A673 (cell line): ENCODE measurements around the gene CHRNA4. TPM values are rescaled to one million over a fixed set of nuclear protein-coding genes. Genes with fewer than 3 reads are reported as not detected.

Experiments used
- BruUV-seq: library from RNA; stranded (reverse); fragments of 400-500 nt; replicated peaks from 2 replicates; lab custom pipeline; 2021; lab: Mats Ljungman, UMichigan
- CTCF ChIA-PET: fragments of 300-600 bp; sonication (Branson Sonifier 250); formaldehyde crosslinking; loops from one replicate; lab custom pipeline; 2022; ENCODE audit warnings: antibody characterized with exemption; lab: Charles Lee
- POLR2A ChIA-PET: fragments of 300-600 bp; sonication (Branson Sonifier 250); formaldehyde crosslinking; loops from one replicate; lab custom pipeline; 2022; ENCODE audit warnings: antibody characterized with exemption; ENCODE audit not compliant: low non-redundant PET; lab: Charles Lee
- DNase-seq: peaks from one replicate; pipeline ENCODE4 v3.0.0-alpha.2; 2015; ENCODE audit warnings: low spot score
- H3K27ac ChIP-seq: fragments of 200-600 bp; sonication (generic); 2 replicates; pipeline ENCODE4 v1.5.1; 2016; ENCODE audit warnings: mixed run types, low read depth, mild to moderate bottlenecking, mixed read lengths, antibody characterized with exemption, low read length; ENCODE audit not compliant: poor library complexity, severe bottlenecking
- H3K27me3 ChIP-seq: fragments of 200-600 bp; sonication (generic); replicated peaks from 2 replicates; pipeline ENCODE4 v1.6.1; 2017; ENCODE audit warnings: mixed run types, low read depth, mild to moderate bottlenecking, mixed read lengths, antibody characterized with exemption, low read length; ENCODE audit not compliant: insufficient read depth, poor library complexity
- H3K36me3 ChIP-seq: fragments of 200-600 bp; sonication (generic); 2 replicates; pipeline ENCODE4 v1.6.1; 2016; ENCODE audit warnings: mixed run types, mild to moderate bottlenecking, mixed read lengths, antibody characterized with exemption, low read length; ENCODE audit not compliant: insufficient read depth, poor library complexity, severe bottlenecking
- H3K4me1 ChIP-seq: fragments of 200-600 bp; sonication (generic); 2 replicates; pipeline ENCODE4 v1.6.1; 2017; ENCODE audit warnings: mixed run types, mild to moderate bottlenecking, mixed read lengths, antibody characterized with exemption, low read length; ENCODE audit not compliant: insufficient read depth, poor library complexity, severe bottlenecking
- H3K4me3 ChIP-seq: fragments of 200-600 bp; sonication (generic); 2 replicates; pipeline ENCODE4 v1.5.1; 2016; ENCODE audit warnings: low read depth, mixed run types, mild to moderate bottlenecking, mixed read lengths, low read length; ENCODE audit not compliant: poor library complexity, severe bottlenecking
- H3K9me3 ChIP-seq: fragments of 200-600 bp; sonication (generic); 2 replicates; pipeline ENCODE4 v1.6.1; 2016; ENCODE audit warnings: mixed run types, low read depth, mild to moderate bottlenecking, mixed read lengths, antibody characterized with exemption, low read length; ENCODE audit not compliant: poor library complexity, severe bottlenecking
- CTCF ChIP-seq: fragments of 300-800, 200-600 bp; sonication (generic); conservative IDR thresholded peaks from 2 replicates; pipeline ENCODE4 v1.5.1; 2017; ENCODE audit warnings: low read depth, mild to moderate bottlenecking, antibody characterized with exemption, low read length, moderate library complexity, mixed read lengths
- EZH2 ChIP-seq: fragments of 200-600 bp; sonication (generic); IDR thresholded peaks from 2 replicates; pipeline ENCODE4 v1.6.1; 2017; ENCODE audit warnings: borderline replicate concordance, low read depth, mild to moderate bottlenecking, mixed read lengths, antibody characterized with exemption, low read length; ENCODE audit not compliant: poor library complexity, severe bottlenecking
- intact Hi-C: fragments of 100-400 bp; cut with micrococcal nuclease; formaldehyde crosslinking; loops from one replicate; pipeline ENCODE4 v1.10.0; 2022; ENCODE audit not compliant: unreplicated experiment
- total RNA-seq: library from RNA; stranded (reverse); gene quantifications from 2 replicates; pipeline ENCODE4 v1.2.3, GENCODE V29; 2021

CHRNA4 gene
- total RNA-seq, 1 experiment from 2014 or later = 0.26 TPM

DNA sequence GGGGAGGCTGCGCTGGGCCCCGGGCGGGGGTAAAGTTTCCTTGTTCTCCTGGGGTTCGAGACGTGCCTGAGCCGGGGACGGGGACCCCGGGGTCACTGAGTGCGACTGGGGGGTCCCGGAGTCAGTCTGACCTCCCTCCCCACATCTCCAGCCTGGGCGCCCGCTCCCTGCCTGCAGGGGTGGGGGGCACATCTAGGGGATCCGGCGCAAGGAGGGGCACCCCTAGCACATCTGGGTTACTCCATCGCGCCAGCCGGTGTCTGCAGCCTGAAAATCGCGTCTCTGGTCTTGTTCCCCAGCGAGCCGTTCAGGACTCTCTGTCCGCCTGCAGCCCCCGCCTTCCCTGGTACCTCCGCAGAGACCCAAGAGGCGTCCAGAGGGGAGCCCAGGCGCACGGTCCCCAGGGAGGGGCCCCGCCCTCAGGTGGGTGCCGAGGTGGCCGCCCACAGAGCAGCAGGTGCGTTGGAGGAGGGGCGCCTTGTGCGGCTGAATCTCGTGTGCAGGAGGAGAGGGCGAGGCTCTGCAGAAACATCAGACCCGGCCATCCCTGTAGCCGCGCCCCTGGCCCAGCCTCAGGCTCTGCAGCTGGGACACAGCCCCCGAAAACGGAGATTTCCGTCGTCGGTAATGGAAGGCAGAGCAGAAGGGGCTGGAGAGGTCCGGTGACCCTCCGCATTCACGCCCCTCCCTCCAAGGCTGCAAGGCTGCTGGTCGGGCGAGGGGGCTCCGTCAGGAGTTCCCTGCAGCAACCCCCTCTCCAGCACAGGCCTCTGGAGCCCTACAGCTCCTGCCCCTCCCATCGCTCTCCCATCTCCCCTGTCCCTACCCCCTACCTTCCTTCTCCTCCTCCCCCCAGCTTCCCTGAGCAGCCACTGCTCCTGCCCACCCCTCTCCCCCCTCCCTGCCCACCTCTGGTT, 628 bp upstream of the CHRNA4 start:
- intact Hi-C loops = no loop called here
- CTCF ChIA-PET = interaction anchor here (0.5 kb wide), 1 partner anchor 14 kb away, joined by 4 read pairs; no protein-coding TSS in a partner anchor

DNA sequence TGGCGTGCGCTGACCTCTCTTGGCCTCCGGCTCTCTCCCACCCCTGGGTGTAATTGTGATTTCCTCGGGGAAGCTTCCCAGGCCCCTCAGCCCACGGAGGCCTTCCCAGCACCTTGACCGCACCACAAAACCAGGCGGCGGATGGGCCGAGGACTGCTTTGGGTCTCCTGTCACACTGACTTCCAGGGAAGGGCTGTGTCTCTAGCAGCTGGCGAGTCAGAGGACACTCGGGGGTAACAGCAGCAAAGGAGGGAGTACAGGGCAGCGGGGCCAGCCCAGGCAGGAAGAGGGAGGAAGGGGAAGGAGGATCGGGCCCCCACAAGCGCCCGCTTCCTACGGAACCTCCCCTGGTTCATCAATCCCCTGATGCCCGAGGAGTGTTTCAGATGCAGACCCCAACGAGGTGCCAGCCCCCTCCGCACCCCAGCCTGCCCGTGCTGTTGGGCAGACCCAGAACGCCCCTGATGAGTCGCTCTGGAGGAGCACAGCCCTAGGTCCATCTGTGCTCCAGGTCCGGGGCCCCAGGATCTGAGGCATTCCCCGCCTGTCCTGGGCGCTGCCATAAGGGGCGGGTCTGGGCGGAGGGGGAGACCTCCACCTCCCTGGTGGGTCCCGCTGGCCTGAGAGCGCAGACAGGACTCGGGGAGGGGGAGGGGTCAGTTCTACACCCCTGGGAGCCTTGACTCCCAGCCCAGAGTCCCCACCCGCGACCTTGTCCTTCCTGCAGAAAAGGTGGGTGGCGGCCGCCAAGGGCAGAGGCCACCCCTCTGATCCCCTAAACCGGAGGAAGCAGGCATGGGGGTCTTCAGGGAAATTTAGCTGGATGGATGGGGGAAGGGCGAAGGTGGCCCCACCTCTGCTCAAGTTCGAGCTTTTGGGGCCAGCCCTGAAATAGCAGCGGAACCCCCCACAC, 956 bp downstream of the CHRNA4 start:
- DNase-seq = no peak
- no TSS peak for BruUV-seq
- no peak overlapping the region for H3K27ac ChIP-seq
- POLR2A ChIA-PET = no interaction called here
- intact Hi-C loops = no loop called here
- CTCF ChIA-PET = no interaction called here
- TF ChIP-seq EZH2 (no peak), CTCF (no peak)
- H3K9me3 ChIP-seq = no peaks in the 10 kb centered on the region
- no peaks in the 10 kb centered on the region for H3K4me1 ChIP-seq
- no peaks in the 10 kb centered on the region for H3K36me3 ChIP-seq
- peaks cover 13% of the 10 kb centered on the region for H3K27me3 ChIP-seq
- no peak overlapping the region for H3K4me3 ChIP-seq

More for the DNA sequence above, 628 bp upstream of the CHRNA4 start:
- BruUV-seq = no TSS peak
- Histone ChIP-seq H3K36me3 (no peaks in the 10 kb centered on the region), H3K9me3 (no peaks in the 10 kb centered on the region), H3K4me3 (no peak overlapping the region), H3K27me3 (peaks cover 13% of the 10 kb centered on the region), H3K27ac (no peak overlapping the region), H3K4me1 (no peaks in the 10 kb centered on the region)
- TF ChIP-seq CTCF = no peak
- POLR2A ChIA-PET = no interaction called here
- peak; percentile 26 for DNase-seq

DNA sequence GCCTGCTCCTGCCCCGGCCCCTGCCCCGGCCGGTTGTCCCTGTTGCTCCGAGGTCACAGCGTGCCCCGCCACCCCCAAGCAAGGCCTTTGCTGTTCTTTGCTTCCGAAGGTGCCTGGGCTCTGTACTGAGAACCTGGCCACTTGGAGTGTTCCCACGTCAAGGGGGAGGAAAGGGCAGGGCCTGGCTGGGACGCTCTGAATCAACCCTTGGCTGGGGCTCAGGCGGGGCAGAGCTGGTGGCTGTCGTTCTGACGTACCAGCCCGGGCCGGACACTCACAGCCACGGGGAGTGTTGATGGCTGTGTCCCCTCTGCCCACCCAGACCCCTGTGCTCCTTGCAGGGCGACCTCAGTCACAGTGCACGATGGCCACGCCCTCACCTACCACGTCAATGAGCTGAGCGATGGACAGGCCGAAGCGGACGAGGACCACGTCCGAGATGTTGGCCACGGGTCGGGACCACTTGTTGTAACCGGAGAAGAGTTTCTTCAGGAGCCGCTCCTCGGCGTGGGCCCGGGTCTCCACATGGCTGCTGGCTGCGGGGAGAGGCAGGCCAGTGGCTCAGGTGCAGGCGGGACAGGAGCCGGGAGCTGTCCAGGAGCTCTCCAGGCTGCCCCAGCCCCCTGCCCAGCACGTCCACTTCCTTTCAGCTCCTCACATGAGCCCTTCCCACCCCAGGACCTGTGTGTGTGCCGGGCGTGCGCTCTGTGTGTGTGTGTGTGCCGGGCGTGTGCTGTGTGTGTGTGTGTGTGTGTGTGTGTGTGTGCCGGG, 1.8 kb downstream of the CHRNA4 start:
- intact Hi-C loops = no loop called here
- H3K4me3 ChIP-seq = no peak overlapping the region
- H3K27me3 ChIP-seq = peaks cover 13% of the 10 kb centered on the region
- H3K4me1 ChIP-seq = no peaks in the 10 kb centered on the region
- POLR2A ChIA-PET = no interaction called here
- H3K27ac ChIP-seq = no peak overlapping the region
- DNase-seq = no peak
- no peaks in the 10 kb centered on the region for H3K9me3 ChIP-seq
- no peaks in the 10 kb centered on the region for H3K36me3 ChIP-seq
- CTCF ChIA-PET = no interaction called here
- no peak for TF ChIP-seq CTCF
- TF ChIP-seq EZH2 = no peak
- no TSS peak for BruUV-seq
